HL-60/S4 treated with phorbol 12-myristate 13-acetate at 8.2 ng/mL for 4 days and 3 days (cell line): ENCODE measurements around the gene IMMT.
"Not testable (repeated sequence)": the region's sequence is repeated elsewhere in the genome, so short reads cannot be mapped to it uniquely, and the experiment has no call there.

Source experiments
- in situ Hi-C: fragments of 300-500 bp; cut with MboI; formaldehyde crosslinking; loops from 2 replicates; pipeline ENCODE4 v1.15.0; 2022; ENCODE audit warnings: low sequenced_read_pairs

IMMT gene

DNA sequence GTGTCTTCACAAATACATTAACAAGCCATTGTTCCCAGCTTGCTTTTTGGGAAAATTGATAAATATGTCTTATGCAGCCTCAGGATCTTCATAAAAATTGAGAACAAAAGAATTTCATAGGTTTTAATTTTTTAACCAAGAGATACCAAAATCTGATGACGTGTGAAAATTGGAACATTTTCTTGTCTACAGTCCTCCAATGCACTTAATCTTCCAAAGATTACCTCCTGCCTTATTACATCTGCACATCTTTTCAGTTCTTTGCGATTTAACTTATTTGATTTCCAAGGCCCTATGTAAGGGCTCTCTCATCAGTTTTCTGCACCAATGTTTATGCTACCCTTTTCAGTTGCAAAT is 7.1 kb upstream of the IMMT start:
- in situ Hi-C loops = no loop called here

DNA sequence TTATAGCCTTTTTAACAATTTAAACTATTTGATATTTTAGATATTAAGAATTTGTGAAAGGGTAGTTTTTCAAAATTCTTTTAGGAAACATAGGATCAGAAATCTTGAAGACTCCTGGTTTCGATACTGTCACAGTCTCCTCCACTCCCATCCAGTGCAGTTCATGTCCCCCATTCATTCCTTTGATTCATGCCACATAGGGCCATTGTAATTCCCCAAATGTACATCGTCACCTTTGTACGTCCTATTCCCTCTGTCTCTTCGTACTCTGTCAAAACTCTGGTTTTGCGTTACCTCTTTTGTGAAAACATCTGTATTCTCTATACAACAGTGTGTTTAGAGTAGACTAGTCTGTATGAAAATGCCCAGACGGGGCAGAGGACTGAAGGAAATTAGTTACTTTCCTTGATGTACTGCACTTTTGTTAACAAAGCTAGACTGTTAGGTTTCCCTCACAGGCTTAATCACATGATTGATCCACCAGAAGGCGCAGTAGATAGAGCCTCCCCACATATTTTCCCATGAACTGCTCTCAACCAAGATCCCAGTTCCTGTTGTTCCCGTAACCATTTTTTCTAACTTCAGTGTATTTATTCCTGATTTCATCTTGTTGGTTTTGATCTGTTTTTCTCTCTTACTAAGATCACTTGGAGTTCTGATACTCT is 6.5 kb upstream of the IMMT start:
- in situ Hi-C loops = no loop called here

DNA sequence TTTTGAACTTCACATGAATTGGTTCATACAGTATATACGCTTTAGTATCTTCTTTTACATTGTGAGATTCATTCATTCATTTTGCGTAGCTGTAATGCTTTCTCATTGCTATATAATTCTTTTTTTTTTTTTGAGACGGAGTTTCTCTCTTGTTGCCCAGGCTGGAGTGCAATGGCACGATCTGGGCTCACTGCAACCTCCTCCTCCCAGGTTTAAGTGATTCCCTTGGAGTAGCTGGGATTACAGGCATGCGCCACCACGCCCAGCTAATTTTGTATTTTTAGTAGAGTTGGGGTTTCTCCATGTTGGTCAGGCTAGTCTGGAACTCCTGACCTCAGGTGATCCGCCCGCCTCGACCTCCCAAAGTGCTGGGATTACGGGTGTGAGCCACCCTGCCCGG is 5.3 kb upstream of the IMMT start:
- in situ Hi-C loops = not testable (repeated sequence)

GRCh38 chr2:86199834-86200177 is 4.5 kb upstream of the IMMT start:
- in situ Hi-C loops = no loop called here

DNA sequence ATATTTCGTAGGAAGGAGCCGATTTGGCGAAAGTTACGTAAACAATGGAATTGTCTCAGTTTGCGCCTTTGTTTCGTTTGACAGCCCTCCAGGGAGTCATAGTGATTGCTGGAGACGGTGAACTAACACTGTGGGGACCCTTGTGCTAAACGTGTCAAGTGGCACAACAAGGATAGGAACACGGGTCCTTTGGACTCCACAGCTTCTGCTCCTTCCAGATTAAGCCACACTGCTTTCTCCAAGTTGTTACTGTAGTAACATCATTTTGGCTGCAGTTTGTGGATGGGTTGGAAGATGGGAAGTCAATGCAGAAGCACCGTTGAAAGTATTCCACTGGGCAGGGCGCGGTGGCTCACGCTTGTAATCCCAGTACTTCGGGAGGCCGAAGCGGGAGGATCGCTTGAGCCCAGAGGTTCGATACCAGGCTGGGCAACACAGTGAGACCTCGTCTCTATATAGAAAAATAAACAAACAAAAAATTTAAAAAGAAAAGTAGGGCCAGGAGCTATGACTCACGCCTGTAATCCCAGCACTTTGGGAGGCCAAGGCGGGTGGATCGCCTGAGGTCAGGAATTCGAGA is 636 bp upstream of the IMMT start:
- in situ Hi-C loops = no loop called here

- in situ Hi-C loops = no loop called here
Observed at GRCh38 chr2:86194751-86195054, 559 bp downstream of the IMMT start.

DNA sequence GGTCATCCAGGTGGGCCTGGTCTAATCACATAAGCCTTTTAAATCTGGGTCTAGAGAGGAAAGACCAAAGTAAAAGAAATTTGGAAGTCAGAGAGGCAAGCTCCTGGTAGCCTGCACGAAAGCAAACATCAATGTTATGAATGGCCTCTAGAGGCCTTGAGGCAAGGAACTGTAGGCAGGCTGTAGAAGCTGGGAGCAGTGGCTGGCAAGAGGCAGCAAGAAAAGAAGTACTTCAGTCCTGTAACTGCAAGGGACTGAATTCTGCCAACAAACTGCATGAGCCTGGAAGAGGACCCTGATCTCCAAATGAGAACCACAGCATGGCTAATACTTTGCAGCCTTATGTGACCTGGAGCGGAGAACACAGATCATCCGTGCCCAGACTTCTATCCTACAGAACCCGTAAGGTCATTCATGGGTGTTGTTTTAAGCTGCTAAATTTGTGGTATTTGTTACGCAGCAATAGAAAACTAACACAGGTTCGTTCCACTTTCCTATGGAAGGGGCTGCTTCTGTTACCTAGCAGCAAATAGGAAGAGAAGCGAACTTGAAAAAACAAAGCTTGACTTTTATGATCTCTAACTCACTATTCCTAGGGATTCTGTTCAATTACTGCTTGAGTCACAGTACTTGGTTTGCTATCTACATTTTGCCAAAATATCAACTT is 1.2 kb downstream of the IMMT start:
- in situ Hi-C loops = no loop called here

DNA sequence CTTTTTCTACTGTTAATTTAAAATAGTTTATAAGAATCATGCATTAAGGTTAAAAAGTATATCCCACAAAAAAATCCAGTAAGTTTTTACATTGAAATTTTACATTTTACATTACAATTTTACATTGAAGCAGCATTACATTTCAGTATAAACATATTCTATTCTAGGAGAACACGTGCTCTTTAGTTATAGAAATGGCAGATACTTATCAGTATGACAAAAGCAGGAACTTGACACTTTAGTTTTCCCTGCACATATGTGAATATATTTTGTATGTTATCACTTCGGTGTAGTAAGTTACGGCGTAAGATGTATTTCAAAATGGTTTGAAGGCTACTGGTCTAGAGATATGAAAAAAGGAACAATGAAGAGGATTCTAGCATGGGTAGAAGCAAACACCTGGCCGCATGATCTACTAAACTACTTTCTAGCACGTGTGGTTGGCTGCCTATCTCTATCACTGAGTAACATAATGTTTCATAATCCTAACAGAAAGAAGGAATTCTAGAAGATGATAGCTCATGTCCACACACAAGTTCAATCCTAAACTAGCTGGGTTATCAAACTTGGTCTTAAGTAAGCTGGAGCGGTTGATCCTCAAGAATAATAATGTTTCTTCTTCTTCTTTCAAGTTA is 5.4 kb downstream of the IMMT start:
- in situ Hi-C loops = no loop called here

DNA sequence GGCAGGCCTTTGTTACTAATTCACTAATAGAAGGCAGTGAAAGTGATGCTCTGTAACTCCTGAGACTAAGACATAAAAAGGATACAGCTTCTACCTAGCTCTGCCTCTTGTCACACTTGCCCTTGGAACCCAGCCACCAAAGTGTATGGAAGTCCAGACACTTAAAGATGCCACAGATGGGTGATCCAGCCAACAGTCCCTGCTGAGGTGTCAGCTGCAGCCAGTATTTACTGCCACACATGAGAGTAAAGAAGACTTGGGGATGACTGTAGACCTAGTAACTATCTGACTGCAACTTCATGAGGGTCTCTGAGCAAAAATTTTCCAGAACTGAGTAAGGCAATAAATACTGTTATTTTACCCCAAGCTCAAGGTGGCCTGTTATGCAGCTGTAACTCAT is 8.8 kb downstream of the IMMT start:
- in situ Hi-C loops = no loop called here

GRCh38 chr2:86185517-86186212 is 9.6 kb downstream of the IMMT start:
- in situ Hi-C loops = no loop called here

GRCh38 chr2:86176597-86176996 is 18.7 kb downstream of the IMMT start:
- in situ Hi-C loops = no loop called here

- in situ Hi-C loops = no loop called here
Observed at GRCh38 chr2:86175828-86176227, 19.4 kb downstream of the IMMT start.

- in situ Hi-C loops = no loop called here
Observed at GRCh38 chr2:86174445-86174844, 20.8 kb downstream of the IMMT start.

DNA sequence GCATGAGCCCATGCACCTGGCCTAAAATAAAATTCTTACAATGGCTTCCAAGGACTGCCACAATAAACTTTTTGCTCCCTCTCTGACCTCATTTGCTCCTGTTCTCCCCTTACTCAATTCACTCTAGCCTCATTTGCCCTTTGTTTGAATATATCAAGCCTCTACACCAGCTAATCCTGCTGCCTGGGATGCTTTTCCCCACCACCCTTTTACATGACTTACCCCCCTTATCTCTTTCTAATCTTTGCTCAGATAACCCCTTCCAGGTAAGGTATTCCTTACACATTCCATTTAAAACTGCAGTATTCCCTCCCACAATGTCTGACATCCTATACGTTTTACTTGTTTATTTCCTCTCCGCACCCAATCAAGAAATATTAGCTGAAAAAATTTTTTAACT is 22.7 kb downstream of the IMMT start:
- in situ Hi-C loops = no loop called here

DNA sequence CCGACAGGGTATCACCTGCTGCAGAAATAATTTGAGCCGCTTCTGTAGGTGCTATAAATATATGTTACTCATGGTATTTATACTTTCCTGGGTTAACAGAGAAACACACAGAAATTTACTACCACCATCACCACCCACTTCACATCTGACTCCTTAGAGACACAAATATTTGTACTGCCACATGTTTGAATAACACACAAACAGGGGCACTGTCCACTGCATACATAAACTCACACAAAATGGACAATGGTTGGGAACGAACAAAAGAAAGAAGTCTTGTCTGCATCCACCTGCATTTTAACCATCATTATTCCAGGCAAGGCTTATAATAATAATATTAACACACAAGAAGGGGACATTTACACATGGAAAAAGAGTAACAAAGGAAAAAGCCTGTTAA is 24.0 kb downstream of the IMMT start:
- in situ Hi-C loops = no loop called here

- in situ Hi-C loops = no loop called here
Observed at GRCh38 chr2:86170449-86170848, 24.8 kb downstream of the IMMT start.

- in situ Hi-C loops = no loop called here
Observed at GRCh38 chr2:86160156-86160952, 34.9 kb downstream of the IMMT start.

- in situ Hi-C loops = no loop called here
Observed at GRCh38 chr2:86158286-86158685, 37.0 kb downstream of the IMMT start.

DNA sequence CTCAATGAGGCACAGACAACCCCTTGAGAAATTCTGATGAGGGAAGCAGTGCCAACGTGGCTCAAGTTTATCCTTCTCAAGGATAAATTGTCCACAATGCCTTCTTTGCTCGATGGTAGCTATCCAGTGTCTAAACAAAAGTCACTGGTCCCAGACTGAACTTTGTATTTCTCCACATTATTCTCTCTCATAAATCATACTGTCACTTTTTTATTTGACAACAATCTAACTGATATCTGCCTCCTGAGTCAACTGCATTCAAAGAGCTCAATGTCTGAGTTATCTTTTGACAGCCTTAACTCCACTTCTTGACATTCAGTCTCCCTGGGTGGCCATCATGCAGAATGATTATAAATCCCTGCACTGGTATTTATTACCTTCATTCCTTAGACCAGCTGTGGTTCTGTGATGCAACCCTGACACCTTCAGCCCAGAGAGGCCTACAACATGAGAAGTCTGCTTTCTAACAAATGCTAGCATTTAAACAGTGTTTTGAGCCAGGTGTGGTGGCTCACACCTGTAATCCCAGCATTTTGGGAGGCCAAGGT is 38.2 kb downstream of the IMMT start:
- in situ Hi-C loops = no loop called here

DNA sequence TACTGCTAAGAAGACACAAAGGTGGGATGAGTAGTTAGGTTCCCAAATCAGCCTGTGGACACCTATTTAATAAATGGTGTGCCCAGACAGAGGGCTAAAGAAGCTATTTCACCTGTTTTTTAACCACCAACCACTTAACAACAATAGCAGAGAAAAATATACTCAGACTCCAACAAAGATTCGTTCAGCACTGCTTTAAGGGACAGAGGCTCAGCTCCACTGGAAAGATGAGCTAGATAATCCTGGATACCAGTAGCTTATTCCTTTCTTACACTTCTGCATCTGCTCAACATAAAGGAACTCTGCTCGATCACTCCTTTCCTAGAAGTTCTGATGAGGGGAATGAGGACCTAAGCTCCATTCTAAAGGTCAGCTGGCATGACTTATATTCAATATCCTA is 44.8 kb downstream of the IMMT start:
- in situ Hi-C loops = no loop called here

- in situ Hi-C loops = no loop called here
Observed at GRCh38 chr2:86147793-86148192, 47.5 kb downstream of the IMMT start.
